ENCODE measurements around the gene TEX19. TPM values are rescaled to one million over a fixed set of nuclear protein-coding genes. Genes with fewer than 3 reads are reported as not detected.

TEX19 gene
- total RNA-seq, 1 experiment from 2014 or later, result not detected

GRCh38 chr17:82325286-82326180 is 33.5 kb upstream of the TEX19 start:
- TF ChIP-seq, protein P1, sequence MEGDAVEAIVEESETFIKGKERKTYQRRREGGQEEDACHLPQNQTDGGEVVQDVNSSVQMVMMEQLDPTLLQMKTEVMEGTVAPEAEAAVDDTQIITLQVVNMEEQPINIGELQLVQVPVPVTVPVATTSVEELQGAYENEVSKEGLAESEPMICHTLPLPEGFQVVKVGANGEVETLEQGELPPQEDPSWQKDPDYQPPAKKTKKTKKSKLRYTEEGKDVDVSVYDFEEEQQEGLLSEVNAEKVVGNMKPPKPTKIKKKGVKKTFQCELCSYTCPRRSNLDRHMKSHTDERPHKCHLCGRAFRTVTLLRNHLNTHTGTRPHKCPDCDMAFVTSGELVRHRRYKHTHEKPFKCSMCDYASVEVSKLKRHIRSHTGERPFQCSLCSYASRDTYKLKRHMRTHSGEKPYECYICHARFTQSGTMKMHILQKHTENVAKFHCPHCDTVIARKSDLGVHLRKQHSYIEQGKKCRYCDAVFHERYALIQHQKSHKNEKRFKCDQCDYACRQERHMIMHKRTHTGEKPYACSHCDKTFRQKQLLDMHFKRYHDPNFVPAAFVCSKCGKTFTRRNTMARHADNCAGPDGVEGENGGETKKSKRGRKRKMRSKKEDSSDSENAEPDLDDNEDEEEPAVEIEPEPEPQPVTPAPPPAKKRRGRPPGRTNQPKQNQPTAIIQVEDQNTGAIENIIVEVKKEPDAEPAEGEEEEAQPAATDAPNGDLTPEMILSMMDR (IDR thresholded peaks at IDR 0.05; ENCODE audit: unreplicated experiment), result no peak
- Mint-ChIP-seq H3K4me1 (ENCODE audit: low read depth, unreplicated experiment) (peaks cover under 1% of the 10 kb centered on the region), H3K9me3 (ENCODE audit: low read depth, unreplicated experiment) (no peaks in the 10 kb centered on the region), H3K36me3 (ENCODE audit: insufficient read depth, unreplicated experiment) (peaks cover 3% of the 10 kb centered on the region), H3K4me3 (ENCODE audit: low read depth, unreplicated experiment) (no peak overlapping the region), H3K27ac (ENCODE audit: unreplicated experiment) (no peak overlapping the region), H3K27me3 (ENCODE audit: unreplicated experiment) (peaks cover 23% of the 10 kb centered on the region)
- DNase-seq, result no peak
- CTCF ChIA-PET, result interaction anchor here (0.6 to 1.8 kb wide), 2 partner anchors 46 to 90 kb away, joined by 5 to 6 read pairs; no protein-coding TSS in a partner anchor
- BruUV-seq (replicated peaks), result no TSS peak
- intact Hi-C loops (cut with micrococcal nuclease; ENCODE audit: unreplicated experiment), result loop anchor here (10.0 kb wide), 1 partner anchor 81 kb away; no protein-coding TSS in a partner anchor

GRCh38 chr17:82327289-82327688 is 31.8 kb upstream of the TEX19 start:
- H3K27ac Mint-ChIP-seq (ENCODE audit: unreplicated experiment), result no peak overlapping the region
- H3K4me3 Mint-ChIP-seq (ENCODE audit: low read depth, unreplicated experiment), result no peak overlapping the region
- TF ChIP-seq, protein P1 (IDR thresholded peaks at IDR 0.05; ENCODE audit: unreplicated experiment), result no peak
- no peak for DNase-seq
- H3K27me3 Mint-ChIP-seq (ENCODE audit: unreplicated experiment), result peaks cover 38% of the 10 kb centered on the region
- no peaks in the 10 kb centered on the region for H3K9me3 Mint-ChIP-seq (ENCODE audit: low read depth, unreplicated experiment)
- CTCF ChIA-PET, result no interaction called here
- intact Hi-C loops (cut with micrococcal nuclease; ENCODE audit: unreplicated experiment), result loop anchor here (10.0 kb wide), 1 partner anchor 82 kb away; no protein-coding TSS in a partner anchor
- no peaks in the 10 kb centered on the region for H3K4me1 Mint-ChIP-seq (ENCODE audit: low read depth, unreplicated experiment)
- no TSS peak for BruUV-seq (replicated peaks)
- peaks cover 20% of the 10 kb centered on the region for H3K36me3 Mint-ChIP-seq (ENCODE audit: insufficient read depth, unreplicated experiment)

GRCh38 chr17:82327757-82328140 is 31.3 kb upstream of the TEX19 start:
- CTCF ChIA-PET, result no interaction called here
- no TSS peak for BruUV-seq (replicated peaks)
- Mint-ChIP-seq H3K36me3 (ENCODE audit: insufficient read depth, unreplicated experiment) (peaks cover 25% of the 10 kb centered on the region), H3K9me3 (ENCODE audit: low read depth, unreplicated experiment) (no peaks in the 10 kb centered on the region), H3K27me3 (ENCODE audit: unreplicated experiment) (peaks cover 38% of the 10 kb centered on the region), H3K4me1 (ENCODE audit: low read depth, unreplicated experiment) (no peaks in the 10 kb centered on the region), H3K27ac (ENCODE audit: unreplicated experiment) (no peak overlapping the region), H3K4me3 (ENCODE audit: low read depth, unreplicated experiment) (no peak overlapping the region)
- TF ChIP-seq, protein P1 (IDR thresholded peaks at IDR 0.05; ENCODE audit: unreplicated experiment), result no peak
- no peak for DNase-seq
- intact Hi-C loops (cut with micrococcal nuclease; ENCODE audit: unreplicated experiment), result loop anchor here (10.0 kb wide), 1 partner anchor 83 kb away; no protein-coding TSS in a partner anchor

GRCh38 chr17:82328141-82328993 is 30.7 kb upstream of the TEX19 start:
- CTCF ChIA-PET, result interaction anchor here (0.5 kb wide), 1 partner anchor 30 kb away, joined by 6 read pairs; no protein-coding TSS in a partner anchor
- no TSS peak for BruUV-seq (replicated peaks)
- no peaks in the 10 kb centered on the region for H3K4me1 Mint-ChIP-seq (ENCODE audit: low read depth, unreplicated experiment)

More at GRCh38 chr17:82328141-82328993, 30.7 kb upstream of the TEX19 start:
- intact Hi-C loops (cut with micrococcal nuclease; ENCODE audit: unreplicated experiment), result loop anchor here (10.0 kb wide), 1 partner anchor 84 kb away; no protein-coding TSS in a partner anchor
- H3K27ac Mint-ChIP-seq (ENCODE audit: unreplicated experiment), result no peak overlapping the region
- H3K9me3 Mint-ChIP-seq (ENCODE audit: low read depth, unreplicated experiment), result no peaks in the 10 kb centered on the region
- H3K4me3 Mint-ChIP-seq (ENCODE audit: low read depth, unreplicated experiment), result no peak overlapping the region
- peaks cover 29% of the 10 kb centered on the region for H3K36me3 Mint-ChIP-seq (ENCODE audit: insufficient read depth, unreplicated experiment)
- TF ChIP-seq, protein P1 (IDR thresholded peaks at IDR 0.05; ENCODE audit: unreplicated experiment), result no peak
- DNase-seq, result no peak
- peaks cover 33% of the 10 kb centered on the region for H3K27me3 Mint-ChIP-seq (ENCODE audit: unreplicated experiment)

Measured in Calu3 (cell line).